ENCODE results near the gene WDR44. TPM values are rescaled to one million over a fixed set of nuclear protein-coding genes. Genes with fewer than 3 reads are reported as not detected.

Gene WDR44
- total and polyA plus RNA-seq, 2 of the 13 experiments (the other 11 are each of a cell fraction or from before 2014, with no cell fraction given): 2.2 to 4.3 TPM

- TF ChIP-seq SIX1 (CRISPR knock-in tag; IDR thresholded peaks at IDR 0.05; ENCODE audit: borderline replicate concordance) (no peak), SP1 (IDR thresholded peaks at IDR 0.05) (no peak), SP1 (CRISPR knock-in tag; IDR thresholded peaks at IDR 0.05) (0 out of 2 replicates have a peak, but pooled peaks have one; percentile 36), ZNF563 (CRISPR knock-in tag; IDR thresholded peaks at IDR 0.05) (no peak), GATAD1 (CRISPR knock-in tag; IDR thresholded peaks at IDR 0.05) (no peak), KDM3A (CRISPR knock-in tag; IDR thresholded peaks at IDR 0.05; ENCODE audit: low read depth) (no peak), ESRRA (CRISPR knock-in tag; IDR thresholded peaks at IDR 0.05; ENCODE audit: low read depth) (no peak), FOXK1 (CRISPR knock-in tag; IDR thresholded peaks at IDR 0.05; ENCODE audit: borderline replicate concordance, low read depth) (no peak), FIP1L1 (IDR thresholded peaks at IDR 0.05; ENCODE audit: borderline replicate concordance, insufficient read depth, low read depth, low read length) (no peak), ZNF20 (CRISPR knock-in tag; IDR thresholded peaks at IDR 0.05) (no peak), ZNF205 (CRISPR knock-in tag; IDR thresholded peaks at IDR 0.05) (no peak), U2AF1 (optimal IDR thresholded peaks at IDR 0.05; ENCODE audit: low read depth, low read length) (no peak), TEAD2 (CRISPR knock-in tag; IDR thresholded peaks at IDR 0.05) (no peak), BCLAF1 (IDR thresholded peaks at IDR 0.05) (no peak), ZNF546 (CRISPR knock-in tag; conservative IDR thresholded peaks at IDR 0.05) (no peak), RBM39 (IDR thresholded peaks at IDR 0.05; ENCODE audit: low read depth, low read length, poor library complexity, severe bottlenecking) (no peak), MEF2D (CRISPR knock-in tag; IDR thresholded peaks at IDR 0.05) (no peak), SMAD9 (CRISPR knock-in tag; IDR thresholded peaks at IDR 0.05) (no peak), SRY (CRISPR knock-in tag; IDR thresholded peaks at IDR 0.05) (no peak), ZNF333 (CRISPR knock-in tag; IDR thresholded peaks at IDR 0.05; ENCODE audit: borderline replicate concordance) (no peak), AHR (CRISPR knock-in tag; IDR thresholded peaks at IDR 0.05) (no peak), MED1 (CRISPR knock-in tag; IDR thresholded peaks at IDR 0.05) (peak; percentile 18; the same call in 1 of the 2 replicates), ZNF691 (CRISPR knock-in tag; IDR thresholded peaks at IDR 0.05; ENCODE audit: borderline replicate concordance, low read depth) (no peak), REST (IDR thresholded peaks at IDR 0.05; ENCODE audit: borderline replicate concordance in 1 of 2, low read depth in 1 of 2, low read length in 2 of 2) (no peak)
Observed at GRCh38 chrX:118345464-118346257, at the start of gene WDR44 (continued).

Measured in HepG2 (cell line).